Hepatocyte (in vitro differentiated cells): ENCODE results near the gene GRID2IP. TPM values are rescaled to one million over a fixed set of nuclear protein-coding genes. Genes with fewer than 3 reads are reported as not detected.
A peak's percentile ranks its signal among the peaks of the same experiment; 100 is the strongest.
"Not testable (repeated sequence)": the region's sequence is repeated elsewhere in the genome, so short reads cannot be mapped to it uniquely, and the experiment has no call there.

ENCODE experiments used
- DNase-seq: peaks from one replicate; pipeline ENCODE4 v3.0.0-alpha.2; 2016; ENCODE audit warnings: low spot score
- H2AFZ ChIP-seq: fragments of 200-600 bp; sonication (generic); 2 replicates; pipeline ENCODE4 v1.6.0; 2016; ENCODE audit warnings: antibody characterized with exemption, mild to moderate bottlenecking
- H3K27ac ChIP-seq: fragments of 200-600 bp; sonication (generic); 2 replicates; pipeline ENCODE4 v1.5.1; 2016; ENCODE audit warnings: mild to moderate bottlenecking
- H3K27me3 ChIP-seq: fragments of 200-600 bp; sonication (generic); 2 replicates; pipeline ENCODE4 v1.6.1; 2016
- H3K36me3 ChIP-seq: fragments of 200-600 bp; sonication (generic); replicated peaks from 2 replicates; pipeline ENCODE4 v1.5.1; 2016; ENCODE audit warnings: low read depth; ENCODE audit not compliant: insufficient read depth
- H3K4me1 ChIP-seq: fragments of 200-600 bp; sonication (generic); 2 replicates; pipeline ENCODE4 v1.5.1; 2016; ENCODE audit warnings: mild to moderate bottlenecking, moderate library complexity; ENCODE audit not compliant: insufficient read depth
- H3K4me2 ChIP-seq: fragments of 200-600 bp; sonication (generic); 2 replicates; pipeline ENCODE4 v1.6.0; 2016
- H3K4me3 ChIP-seq: fragments of 200-600 bp; sonication (generic); 2 replicates; pipeline ENCODE4 v1.5.1; 2016; ENCODE audit warnings: mild to moderate bottlenecking
- H3K79me2 ChIP-seq: fragments of 200-600 bp; sonication (generic); 2 replicates; pipeline ENCODE4 v1.6.0; 2017; ENCODE audit warnings: mild to moderate bottlenecking
- H3K9me2 ChIP-seq: fragments of 200-600 bp; sonication (generic); replicated peaks from 2 replicates; pipeline ENCODE4 v1.6.0; 2017; ENCODE audit warnings: mild to moderate bottlenecking; ENCODE audit not compliant: insufficient read depth
- H3K9me3 ChIP-seq: fragments of 200-600 bp; sonication (generic); 2 replicates; pipeline ENCODE4 v1.5.1; 2016; ENCODE audit warnings: low read depth, mild to moderate bottlenecking
- H4K20me1 ChIP-seq: fragments of 200-600 bp; sonication (generic); 2 replicates; pipeline ENCODE4 v1.6.0; 2016; ENCODE audit warnings: mild to moderate bottlenecking; ENCODE audit not compliant: insufficient read depth, poor library complexity, severe bottlenecking
- CTCF ChIP-seq: fragments of 200-600 bp; sonication (generic); IDR thresholded peaks from 2 replicates; pipeline ENCODE4 v1.5.1; 2016; ENCODE audit warnings: antibody characterized with exemption, mild to moderate bottlenecking; ENCODE audit not compliant: poor library complexity
- EZH2 ChIP-seq: fragments of 200-600 bp; sonication (generic); IDR thresholded peaks from 2 replicates; pipeline ENCODE4 v1.6.1; 2016; ENCODE audit warnings: antibody characterized with exemption, mild to moderate bottlenecking, borderline replicate concordance
- EZH2phosphoT487 ChIP-seq: fragments of 200-600 bp; sonication (generic); IDR thresholded peaks from one replicate; pipeline ENCODE4 v1.6.1; 2018; ENCODE audit warnings: antibody characterized with exemption, mild to moderate bottlenecking, low read depth, moderate library complexity; ENCODE audit not compliant: unreplicated experiment, severe bottlenecking
- WGBS: methylation state at CpG from one replicate; pipeline ENCODE4 v1.1.6; 2016; ENCODE audit warnings: low lambda C conversion rate; ENCODE audit errors: missing lambda C conversion rate; 5-methylcytosine and 5-hydroxymethylcytosine counted together
- polyA plus RNA-seq: library from polyadenylated mRNA; unstranded; fragments of >200 nt; fragmentation: Nextera tagmentation; extraction: Ambion mirVana; gene quantifications from 2 replicates; pipeline ENCODE4 v1.2.1, GENCODE V29; 2016
- total RNA-seq: library from RNA; depleted of rRNA; stranded (reverse); fragments of >200 nt; gene quantifications from 2 replicates; pipeline ENCODE4 v1.2.3, GENCODE V29; 2014

The GRID2IP gene
- total and polyA plus RNA-seq, 2 experiments from 2014 or later = 0.25 to 0.73 TPM

GRCh38 chr7:6460303-6460702, 91.0 kb downstream of the GRID2IP start:
- no peak for DNase-seq
- Histone ChIP-seq H3K27ac (no peak overlapping the region), H3K27me3 (no peaks in the 10 kb centered on the region)

GRCh38 chr7:6458676-6459075, 92.6 kb downstream of the GRID2IP start:
- H3K9me2 ChIP-seq, H3K4me2 ChIP-seq, DNase-seq, H3K4me1 ChIP-seq, H2AFZ ChIP-seq, H4K20me1 ChIP-seq, H3K27ac ChIP-seq, H3K9me3 ChIP-seq, H3K4me3 ChIP-seq, H3K36me3 ChIP-seq, H3K79me2 ChIP-seq, H3K27me3 ChIP-seq: not testable (repeated sequence)
- WGBS = 92% methylated on average over 3 of the region's 3 CpGs

More at GRCh38 chr7:6460303-6460702, 91.0 kb downstream of the GRID2IP start:
- Histone ChIP-seq H3K4me2 (no peak overlapping the region), H4K20me1 (peaks cover 2% of the 10 kb centered on the region), H3K36me3 (no peaks in the 10 kb centered on the region), H3K79me2 (no peaks in the 10 kb centered on the region), H3K4me3 (no peak overlapping the region), H2AFZ (no peak overlapping the region), H3K4me1 (no peaks in the 10 kb centered on the region), H3K9me2 (no peaks in the 10 kb centered on the region), H3K9me3 (no peaks in the 10 kb centered on the region)
- WGBS = 91% methylated on average over 6 of the region's 6 CpGs
- TF ChIP-seq EZH2phosphoT487 = no peak
- TF ChIP-seq CTCF = no peak
- TF ChIP-seq EZH2 = no peak

GRCh38 chr7:6453734-6454133, 97.5 kb downstream of the GRID2IP start:
- no peaks in the 10 kb centered on the region for H3K27me3 ChIP-seq
- H4K20me1 ChIP-seq = no peaks in the 10 kb centered on the region
- WGBS = 78% methylated on average over 4 of the region's 4 CpGs
- H3K4me3 ChIP-seq = no peak overlapping the region
- no peak for TF ChIP-seq EZH2
- no peak for TF ChIP-seq EZH2phosphoT487
- TF ChIP-seq CTCF = no peak
- H3K4me2 ChIP-seq = no peak overlapping the region
- H3K9me2 ChIP-seq = no peaks in the 10 kb centered on the region
- H3K27ac ChIP-seq = no peak overlapping the region
- no peaks in the 10 kb centered on the region for H3K36me3 ChIP-seq
- H3K79me2 ChIP-seq = no peaks in the 10 kb centered on the region
- no peak overlapping the region for H2AFZ ChIP-seq
- DNase-seq = peak; percentile 21
- no peaks in the 10 kb centered on the region for H3K4me1 ChIP-seq
- H3K9me3 ChIP-seq = no peaks in the 10 kb centered on the region

GRCh38 chr7:6451224-6451705, 100.0 kb downstream of the GRID2IP start:
- no peak overlapping the region for H3K4me2 ChIP-seq
- H3K9me3 ChIP-seq = no peaks in the 10 kb centered on the region
- peaks cover 5% of the 10 kb centered on the region for H3K79me2 ChIP-seq
- no peaks in the 10 kb centered on the region for H4K20me1 ChIP-seq
- TF ChIP-seq EZH2phosphoT487 = no peak
- no peak overlapping the region for H3K4me3 ChIP-seq
- peak overlapping the region; percentile 11 for H3K27ac ChIP-seq
- no peak overlapping the region for H2AFZ ChIP-seq
- H3K27me3 ChIP-seq = no peaks in the 10 kb centered on the region
- no peaks in the 10 kb centered on the region for H3K9me2 ChIP-seq
- WGBS = 88% methylated on average over 6 of the region's 6 CpGs
- peaks cover 5% of the 10 kb centered on the region for H3K4me1 ChIP-seq
- no peak for DNase-seq
- H3K36me3 ChIP-seq = no peaks in the 10 kb centered on the region

GRCh38 chr7:6450591-6450990, 100.7 kb downstream of the GRID2IP start:
- not testable (repeated sequence) for H3K27ac ChIP-seq, H3K36me3 ChIP-seq, H3K9me3 ChIP-seq, H3K4me3 ChIP-seq, H3K4me1 ChIP-seq, H3K27me3 ChIP-seq, H2AFZ ChIP-seq, DNase-seq, H4K20me1 ChIP-seq, H3K4me2 ChIP-seq, H3K9me2 ChIP-seq
- WGBS = 94% methylated on average over 10 of the region's 10 CpGs
- peaks cover 11% of the 10 kb centered on the region for H3K79me2 ChIP-seq

GRCh38 chr7:6449884-6450283, 101.4 kb downstream of the GRID2IP start:
- not testable (repeated sequence) for H3K27ac ChIP-seq, H3K27me3 ChIP-seq, H3K36me3 ChIP-seq, H3K4me1 ChIP-seq, H3K9me3 ChIP-seq, H4K20me1 ChIP-seq, DNase-seq, H2AFZ ChIP-seq, H3K9me2 ChIP-seq, H3K4me3 ChIP-seq, H3K4me2 ChIP-seq
- WGBS = 91% methylated on average over 11 of the region's 11 CpGs
- peaks cover 18% of the 10 kb centered on the region for H3K79me2 ChIP-seq
